GM12891 (cell line): Measurements from ENCODE around the gene TRPC4AP.

Experiments
- DNase-seq: peaks from one replicate; pipeline ENCODE4 v3.0.0; 2011; ENCODE audit warnings: low spot score; ENCODE audit not compliant: insufficient read length
- FAIRE-seq: peaks from 2 replicates; lab custom pipeline; 2011; peaks lifted over from hg19 to GRCh38; lab: Jason Lieb, UNC
- PAX5 ChIP-seq: IDR thresholded peaks from 2 replicates; pipeline ENCODE4 v1.6.1; 2011; ENCODE audit warnings: low read length, moderate library complexity, mild to moderate bottlenecking; ENCODE audit not compliant: insufficient read depth, severe bottlenecking
- POLR2A ChIP-seq: IDR thresholded peaks from 2 replicates; pipeline ENCODE4 v1.6.1; 2011; ENCODE audit warnings: low read depth, low read length, control low read depth
- POLR2AphosphoS5 ChIP-seq: IDR thresholded peaks from 2 replicates; pipeline ENCODE4 v1.6.1; 2011; ENCODE audit warnings: low read depth, low read length, control low read depth
- POU2F2 ChIP-seq: IDR thresholded peaks from 2 replicates; pipeline ENCODE4 v1.6.1; 2011; ENCODE audit warnings: low read depth, mild to moderate bottlenecking, control low read depth, low read length, moderate library complexity
- SPI1 ChIP-seq: IDR thresholded peaks from 2 replicates; pipeline ENCODE4 v1.6.1; 2011; ENCODE audit warnings: low read depth, low read length, control low read depth
- TAF1 ChIP-seq: IDR thresholded peaks from 2 replicates; pipeline ENCODE4 v1.6.1; 2011; ENCODE audit warnings: low read depth, low read length, control low read depth

TRPC4AP gene

GRCh38 chr20:35017099-35017835, 75.3 kb downstream of the TRPC4AP start:
- TF ChIP-seq SPI1 (no peak), PAX5 (no peak), POLR2A (no peak), POLR2AphosphoS5 (no peak), POU2F2 (no peak), TAF1 (no peak)
- no peak for DNase-seq
- no peak for FAIRE-seq

GRCh38 chr20:35015863-35016193, 76.8 kb downstream of the TRPC4AP start:
- no peak for DNase-seq
- TF ChIP-seq POLR2A (no peak), PAX5 (no peak), SPI1 (no peak), POLR2AphosphoS5 (no peak), POU2F2 (no peak), TAF1 (no peak)
- no peak for FAIRE-seq

- DNase-seq = no peak
- no peak for FAIRE-seq
- TF ChIP-seq POU2F2 (no peak), SPI1 (no peak), POLR2A (no peak), POLR2AphosphoS5 (no peak)
Observed at GRCh38 chr20:35014537-35014936, 78.1 kb downstream of the TRPC4AP start.

- FAIRE-seq (no peak), DNase-seq (no peak)
- TF ChIP-seq POU2F2 = no peak
- TF ChIP-seq SPI1 = peak; percentile 15; the same call in 1 of the 2 replicates
- TF ChIP-seq PAX5 = no peak
Observed at GRCh38 chr20:35013421-35014411, 78.9 kb downstream of the TRPC4AP start.

GRCh38 chr20:35012227-35013069, 80.2 kb downstream of the TRPC4AP start:
- TF ChIP-seq TAF1 = no peak
- no peak for TF ChIP-seq POLR2AphosphoS5
- no peak for TF ChIP-seq POU2F2
- no peak for TF ChIP-seq POLR2A
- TF ChIP-seq PAX5 = no peak
- no peak for TF ChIP-seq SPI1
- FAIRE-seq (no peak), DNase-seq (no peak)

GRCh38 chr20:35011589-35012226, 80.9 kb downstream of the TRPC4AP start:
- no peak for DNase-seq
- TF ChIP-seq SPI1 (no peak), POLR2A (no peak), POLR2AphosphoS5 (no peak), POU2F2 (no peak), TAF1 (no peak), PAX5 (no peak)
- no peak for FAIRE-seq

GRCh38 chr20:35010405-35011192, 82.0 kb downstream of the TRPC4AP start:
- DNase-seq (no peak), FAIRE-seq (no peak)
- TF ChIP-seq TAF1 (no peak), POLR2A (no peak), POU2F2 (no peak), PAX5 (no peak), POLR2AphosphoS5 (no peak), SPI1 (no peak)

- FAIRE-seq (no peak), DNase-seq (no peak)
- TF ChIP-seq POU2F2 = no peak
- no peak for TF ChIP-seq PAX5
- TF ChIP-seq POLR2A = no peak
- no peak for TF ChIP-seq POLR2AphosphoS5
- TF ChIP-seq SPI1 = no peak
- TF ChIP-seq TAF1 = no peak
Observed at GRCh38 chr20:35009665-35010328, 82.8 kb downstream of the TRPC4AP start.
